A673 (cell line): ENCODE data around the gene CELSR3. TPM values are rescaled to one million over a fixed set of nuclear protein-coding genes. Genes with fewer than 3 reads are reported as not detected.

ENCODE experiments used
- BruUV-seq: library from RNA; stranded (reverse); fragments of 400-500 nt; replicated peaks from 2 replicates; lab custom pipeline; 2021; lab: Mats Ljungman, UMichigan
- CTCF ChIA-PET: fragments of 300-600 bp; sonication (Branson Sonifier 250); formaldehyde crosslinking; loops from one replicate; lab custom pipeline; 2022; ENCODE audit warnings: antibody characterized with exemption; lab: Charles Lee
- POLR2A ChIA-PET: fragments of 300-600 bp; sonication (Branson Sonifier 250); formaldehyde crosslinking; loops from one replicate; lab custom pipeline; 2022; ENCODE audit warnings: antibody characterized with exemption; ENCODE audit not compliant: low non-redundant PET; lab: Charles Lee
- DNase-seq: peaks from one replicate; pipeline ENCODE4 v3.0.0-alpha.2; 2015; ENCODE audit warnings: low spot score
- H3K27ac ChIP-seq: fragments of 200-600 bp; sonication (generic); 2 replicates; pipeline ENCODE4 v1.5.1; 2016; ENCODE audit warnings: mixed run types, low read depth, mild to moderate bottlenecking, mixed read lengths, antibody characterized with exemption, low read length; ENCODE audit not compliant: poor library complexity, severe bottlenecking
- H3K27me3 ChIP-seq: fragments of 200-600 bp; sonication (generic); replicated peaks from 2 replicates; pipeline ENCODE4 v1.6.1; 2017; ENCODE audit warnings: mixed run types, low read depth, mild to moderate bottlenecking, mixed read lengths, antibody characterized with exemption, low read length; ENCODE audit not compliant: insufficient read depth, poor library complexity
- H3K36me3 ChIP-seq: fragments of 200-600 bp; sonication (generic); 2 replicates; pipeline ENCODE4 v1.6.1; 2016; ENCODE audit warnings: mixed run types, mild to moderate bottlenecking, mixed read lengths, antibody characterized with exemption, low read length; ENCODE audit not compliant: insufficient read depth, poor library complexity, severe bottlenecking
- H3K4me1 ChIP-seq: fragments of 200-600 bp; sonication (generic); 2 replicates; pipeline ENCODE4 v1.6.1; 2017; ENCODE audit warnings: mixed run types, mild to moderate bottlenecking, mixed read lengths, antibody characterized with exemption, low read length; ENCODE audit not compliant: insufficient read depth, poor library complexity, severe bottlenecking
- H3K4me3 ChIP-seq: fragments of 200-600 bp; sonication (generic); 2 replicates; pipeline ENCODE4 v1.5.1; 2016; ENCODE audit warnings: low read depth, mixed run types, mild to moderate bottlenecking, mixed read lengths, low read length; ENCODE audit not compliant: poor library complexity, severe bottlenecking
- H3K9me3 ChIP-seq: fragments of 200-600 bp; sonication (generic); 2 replicates; pipeline ENCODE4 v1.6.1; 2016; ENCODE audit warnings: mixed run types, low read depth, mild to moderate bottlenecking, mixed read lengths, antibody characterized with exemption, low read length; ENCODE audit not compliant: poor library complexity, severe bottlenecking
- CTCF ChIP-seq: fragments of 300-800, 200-600 bp; sonication (generic); conservative IDR thresholded peaks from 2 replicates; pipeline ENCODE4 v1.5.1; 2017; ENCODE audit warnings: low read depth, mild to moderate bottlenecking, antibody characterized with exemption, low read length, moderate library complexity, mixed read lengths
- EZH2 ChIP-seq: fragments of 200-600 bp; sonication (generic); IDR thresholded peaks from 2 replicates; pipeline ENCODE4 v1.6.1; 2017; ENCODE audit warnings: borderline replicate concordance, low read depth, mild to moderate bottlenecking, mixed read lengths, antibody characterized with exemption, low read length; ENCODE audit not compliant: poor library complexity, severe bottlenecking
- intact Hi-C: fragments of 100-400 bp; cut with micrococcal nuclease; formaldehyde crosslinking; loops from one replicate; pipeline ENCODE4 v1.10.0; 2022; ENCODE audit not compliant: unreplicated experiment
- total RNA-seq: library from RNA; stranded (reverse); gene quantifications from 2 replicates; pipeline ENCODE4 v1.2.3, GENCODE V29; 2021

Gene CELSR3
- total RNA-seq, 1 experiment from 2014 or later = 1.2 TPM

- intact Hi-C loops = no loop called here
- ChIA-PET CTCF (no interaction called here), POLR2A (no interaction called here)
These were observed 9.6 kb downstream of the CELSR3 start for GRCh38 chr3:48652923-48653715.

GRCh38 chr3:48651771-48652170 is 10.9 kb downstream of the CELSR3 start:
- POLR2A ChIA-PET = no interaction called here
- BruUV-seq = no TSS peak
- no peaks in the 10 kb centered on the region for H3K9me3 ChIP-seq
- no peak overlapping the region for H3K4me3 ChIP-seq
- CTCF ChIA-PET = no interaction called here
- no peaks in the 10 kb centered on the region for H3K36me3 ChIP-seq
- no peaks in the 10 kb centered on the region for H3K27me3 ChIP-seq
- H3K27ac ChIP-seq = no peak overlapping the region
- intact Hi-C loops = no loop called here
- no peaks in the 10 kb centered on the region for H3K4me1 ChIP-seq
- TF ChIP-seq EZH2 (no peak), CTCF (no peak)
- DNase-seq = no peak

More at GRCh38 chr3:48652923-48653715, 9.6 kb downstream of the CELSR3 start:
- TF ChIP-seq EZH2 = no peak
- TF ChIP-seq CTCF = no peak
- Histone ChIP-seq H3K4me3 (no peak overlapping the region), H3K27me3 (no peaks in the 10 kb centered on the region), H3K9me3 (no peaks in the 10 kb centered on the region), H3K36me3 (no peaks in the 10 kb centered on the region), H3K27ac (no peak overlapping the region), H3K4me1 (no peaks in the 10 kb centered on the region)
- BruUV-seq = no TSS peak
- no peak for DNase-seq

- POLR2A ChIA-PET = no interaction called here
- intact Hi-C loops = no loop called here
- Histone ChIP-seq H3K27ac (no peak overlapping the region), H3K4me1 (no peaks in the 10 kb centered on the region), H3K27me3 (no peaks in the 10 kb centered on the region), H3K9me3 (no peaks in the 10 kb centered on the region), H3K4me3 (no peak overlapping the region), H3K36me3 (no peaks in the 10 kb centered on the region)
- TF ChIP-seq CTCF (no peak), EZH2 (no peak)
- BruUV-seq = no TSS peak
- CTCF ChIA-PET = no interaction called here
- DNase-seq = no peak
These were observed 12.0 kb downstream of the CELSR3 start for GRCh38 chr3:48650723-48651122.
